Urothelium cell line (cell line): ENCODE measurements around the gene PCGF1.

Experiments
- DNase-seq: peaks from one replicate; pipeline ENCODE4 v3.0.0; 2011; ENCODE audit warnings: low spot score, mixed read lengths
- FAIRE-seq: peaks from 2 replicates; lab custom pipeline; 2011; peaks lifted over from hg19 to GRCh38; lab: Jason Lieb, UNC

Gene PCGF1

GRCh38 chr2:74516650-74517049, 9.2 kb upstream of the PCGF1 start:
- FAIRE-seq (no peak), DNase-seq (no peak)

- DNase-seq (no peak), FAIRE-seq (no peak)
Measured at GRCh38 chr2:74515981-74516633, 8.6 kb upstream of the PCGF1 start.

GRCh38 chr2:74515271-74515980, 7.9 kb upstream of the PCGF1 start:
- DNase-seq (no peak), FAIRE-seq (no peak)

GRCh38 chr2:74514368-74515270, 7.1 kb upstream of the PCGF1 start, which contains the start of gene TLX2:
TLX2 (plus strand) TSS chr2:74514450; CDS start chr2:74514807, 357 bp downstream.
- FAIRE-seq (peak; percentile 62), DNase-seq (no peak)

- DNase-seq (peak; percentile 74), FAIRE-seq (no peak)
Measured at GRCh38 chr2:74513605-74514367, 6.3 kb upstream of the PCGF1 start.

- DNase-seq (no peak), FAIRE-seq (no peak)
Measured at GRCh38 chr2:74512744-74513604, 5.5 kb upstream of the PCGF1 start.

- FAIRE-seq = no peak
- DNase-seq = no peak
Measured at GRCh38 chr2:74511104-74511989, 3.9 kb upstream of the PCGF1 start.

GRCh38 chr2:74510272-74510671, 2.8 kb upstream of the PCGF1 start:
- no peak for FAIRE-seq

GRCh38 chr2:74507926-74508520, 528 bp upstream of the PCGF1 start:
- FAIRE-seq (no peak), DNase-seq (peak; percentile 65)

More at GRCh38 chr2:74510272-74510671, 2.8 kb upstream of the PCGF1 start:
- no peak for DNase-seq

- FAIRE-seq (no peak), DNase-seq (no peak)
Measured at GRCh38 chr2:74505448-74506246, 1.8 kb downstream of the PCGF1 start.

GRCh38 chr2:74504591-74504990, 2.9 kb downstream of the PCGF1 start:
- FAIRE-seq (no peak), DNase-seq (no peak)

GRCh38 chr2:74503506-74504475, 3.7 kb downstream of the PCGF1 start:
- DNase-seq (peak; percentile 37), FAIRE-seq (no peak)

GRCh38 chr2:74502720-74503505, 4.6 kb downstream of the PCGF1 start:
- DNase-seq (peak; percentile 90), FAIRE-seq (peak; percentile 48)

GRCh38 chr2:74502147-74502719, 5.3 kb downstream of the PCGF1 start:
- FAIRE-seq = no peak
- peak; percentile 37 for DNase-seq
